Tibial artery (tissue), 4 donors: ENCODE measurements around the gene CDCA3.

Experiments used
- DNase-seq, 2 donors: peaks; one replicate each; pipeline ENCODE4 v3.0.0-alpha.2; 2019
- H3K27ac ChIP-seq, 2 donors: fragments of 200-600 bp; sonication (generic) in 1 of 2; 1 replicate in 1 of 2; 2 replicates in 1 of 2; pipeline ENCODE4 v1.5.1; 2018 to 2019; ENCODE audit warnings: mild to moderate bottlenecking in 1 of 2
- H3K27me3 ChIP-seq, 2 donors: fragments of 200-600 bp; sonication (generic) in 1 of 2; one replicate each; pipeline versions ENCODE4 v1.5.1 to v1.6.0; 2016 to 2019
- H3K36me3 ChIP-seq, 3 donors: fragments of 200-600 bp; sonication (generic) in 2 of 3; one replicate each; pipeline ENCODE4 v1.5.1; 2016 to 2019; ENCODE audit warnings: mild to moderate bottlenecking in 2 of 3
- H3K4me1 ChIP-seq, 4 donors: fragments of 200-600 bp; sonication (generic) in 2 of 4; 1 replicate in 3 of 4; 2 replicates in 1 of 4; pipeline ENCODE4 v1.5.1; 2016 to 2019
- H3K4me3 ChIP-seq, 2 donors: fragments of 200-600 bp; sonication (generic) in 1 of 2; 1 replicate in 1 of 2; 2 replicates in 1 of 2; pipeline ENCODE4 v1.5.1; 2018 to 2019; ENCODE audit warnings: mild to moderate bottlenecking in 2 of 2
- H3K9me3 ChIP-seq, 3 donors: fragments of 200-600 bp; sonication (generic) in 1 of 3; one replicate each; pipeline ENCODE4 v1.5.1; 2016 to 2019
- intact Hi-C: fragments of 100-400 bp; cut with DNase I; formaldehyde crosslinking; loops from one replicate; pipeline ENCODE4 v1.15.0; 2023; ENCODE audit warnings: low total_unique reads
- TF ChIP-seq, protein P1 (sequence below), 2 experiments: fragments of 200-600 bp in 1 of 2; fragments of 450-650 bp in 1 of 2; IDR thresholded peaks; one replicate each; pipeline ENCODE4 v1.5.1; 2017 to 2019; ENCODE audit warnings: antibody characterized with exemption in 2 of 2, mild to moderate bottlenecking in 1 of 2, moderate library complexity in 1 of 2

CDCA3 gene

DNA sequence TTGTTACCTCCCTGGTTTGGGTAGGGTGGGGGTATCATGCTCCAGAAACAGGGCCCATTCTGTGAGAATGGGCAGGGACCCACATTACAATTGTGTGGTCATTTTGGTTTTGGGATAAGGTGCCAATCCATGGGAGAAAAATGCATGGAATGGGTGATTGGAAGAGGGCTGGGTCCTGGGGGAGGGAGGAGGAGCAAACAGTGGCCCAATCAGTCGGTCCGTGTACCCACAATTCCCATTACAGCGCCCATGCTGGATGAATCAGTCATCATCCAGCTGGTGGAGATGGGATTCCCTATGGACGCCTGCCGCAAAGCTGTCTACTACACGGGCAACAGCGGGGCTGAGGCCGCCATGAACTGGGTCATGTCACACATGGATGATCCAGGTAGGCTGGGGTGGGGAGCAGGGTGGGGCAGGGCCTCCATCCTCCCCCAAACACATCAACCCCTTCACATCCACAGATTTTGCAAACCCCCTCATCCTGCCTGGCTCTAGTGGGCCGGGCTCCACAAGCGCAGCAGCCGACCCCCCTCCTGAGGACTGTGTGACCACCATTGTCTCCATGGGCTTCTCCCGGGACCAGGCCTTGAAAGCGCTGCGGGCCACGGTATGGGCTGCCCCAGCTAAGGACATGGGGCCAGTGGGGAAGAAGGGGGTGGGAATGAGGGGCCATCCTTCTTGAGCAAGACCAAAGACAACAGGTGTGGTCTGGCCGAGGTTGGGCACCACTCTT, 12.7 kb upstream of the CDCA3 start:
- no peak for DNase-seq
- Histone ChIP-seq H3K4me1 (peaks cover 0 to 17% (median 14%) of the 10 kb centered on the region in 4 donors), H3K9me3 (no peaks in the 10 kb centered on the region), H3K4me3 (no peak overlapping the region), H3K27ac (no peak overlapping the region), H3K27me3 (no peaks in the 10 kb centered on the region), H3K36me3 (peaks cover 55 to 74% (median 55%) of the 10 kb centered on the region in 3 donors)
- intact Hi-C loops: no loop called here
- TF ChIP-seq, protein P1, sequence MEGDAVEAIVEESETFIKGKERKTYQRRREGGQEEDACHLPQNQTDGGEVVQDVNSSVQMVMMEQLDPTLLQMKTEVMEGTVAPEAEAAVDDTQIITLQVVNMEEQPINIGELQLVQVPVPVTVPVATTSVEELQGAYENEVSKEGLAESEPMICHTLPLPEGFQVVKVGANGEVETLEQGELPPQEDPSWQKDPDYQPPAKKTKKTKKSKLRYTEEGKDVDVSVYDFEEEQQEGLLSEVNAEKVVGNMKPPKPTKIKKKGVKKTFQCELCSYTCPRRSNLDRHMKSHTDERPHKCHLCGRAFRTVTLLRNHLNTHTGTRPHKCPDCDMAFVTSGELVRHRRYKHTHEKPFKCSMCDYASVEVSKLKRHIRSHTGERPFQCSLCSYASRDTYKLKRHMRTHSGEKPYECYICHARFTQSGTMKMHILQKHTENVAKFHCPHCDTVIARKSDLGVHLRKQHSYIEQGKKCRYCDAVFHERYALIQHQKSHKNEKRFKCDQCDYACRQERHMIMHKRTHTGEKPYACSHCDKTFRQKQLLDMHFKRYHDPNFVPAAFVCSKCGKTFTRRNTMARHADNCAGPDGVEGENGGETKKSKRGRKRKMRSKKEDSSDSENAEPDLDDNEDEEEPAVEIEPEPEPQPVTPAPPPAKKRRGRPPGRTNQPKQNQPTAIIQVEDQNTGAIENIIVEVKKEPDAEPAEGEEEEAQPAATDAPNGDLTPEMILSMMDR (IDR thresholded peaks at IDR 0.05): no peak

GRCh38 chr12:6863033-6863432, 11.9 kb upstream of the CDCA3 start:
- H3K4me3 ChIP-seq: no peak overlapping the region
- H3K27ac ChIP-seq: no peak overlapping the region
- DNase-seq: no peak
- TF ChIP-seq, protein P1 (IDR thresholded peaks at IDR 0.05): no peak
- H3K36me3 ChIP-seq: peaks cover 62 to 81% (median 62%) of the 10 kb centered on the region in 3 donors
- intact Hi-C loops: no loop called here
- no peaks in the 10 kb centered on the region for H3K9me3 ChIP-seq
- H3K27me3 ChIP-seq: no peaks in the 10 kb centered on the region
- H3K4me1 ChIP-seq: peaks cover 0 to 12% (median 8%) of the 10 kb centered on the region in 4 donors

DNA sequence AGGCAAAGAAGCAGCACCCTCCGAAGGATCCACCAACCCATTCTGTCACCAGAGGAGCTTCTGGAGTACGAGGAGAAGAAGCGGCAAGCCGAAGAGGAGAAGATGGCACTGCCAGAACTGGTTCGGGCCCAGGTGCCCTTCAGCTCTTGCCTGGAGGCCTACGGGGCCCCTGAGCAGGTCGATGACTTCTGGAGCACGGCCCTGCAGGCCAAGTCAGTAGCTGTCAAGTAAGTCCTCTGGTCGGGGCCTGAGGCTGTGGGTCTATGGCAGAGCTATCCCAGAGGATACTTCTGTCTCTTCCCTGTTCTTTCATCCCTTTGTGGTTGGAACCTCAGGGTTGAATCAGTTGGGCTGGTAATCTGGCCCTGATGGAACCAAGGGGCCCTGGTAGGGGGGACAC, 10.3 kb upstream of the CDCA3 start:
- intact Hi-C loops: no loop called here
- DNase-seq: no peak
- Histone ChIP-seq H3K36me3 (peaks cover 78 to 98% (median 78%) of the 10 kb centered on the region in 3 donors), H3K9me3 (no peaks in the 10 kb centered on the region), H3K27me3 (no peaks in the 10 kb centered on the region), H3K4me1 (peaks cover 0 to 5% (median 2%) of the 10 kb centered on the region in 4 donors), H3K27ac (no peak overlapping the region), H3K4me3 (no peak overlapping the region)
- TF ChIP-seq, protein P1 (IDR thresholded peaks at IDR 0.05): no peak

- intact Hi-C loops: no loop called here
- no peak overlapping the region for H3K27ac ChIP-seq
- no peak for DNase-seq
- H3K4me1 ChIP-seq: peaks cover 0 to under 1% (median 0%) of the 10 kb centered on the region in 4 donors
- TF ChIP-seq, protein P1 (IDR thresholded peaks at IDR 0.05): no peak
- no peak overlapping the region for H3K4me3 ChIP-seq
- H3K27me3 ChIP-seq: no peaks in the 10 kb centered on the region
- no peaks in the 10 kb centered on the region for H3K9me3 ChIP-seq
- peaks cover 83 to 100% (median 83%) of the 10 kb centered on the region in 3 donors for H3K36me3 ChIP-seq
Measured at GRCh38 chr12:6860942-6861341, 9.9 kb upstream of the CDCA3 start.

DNA sequence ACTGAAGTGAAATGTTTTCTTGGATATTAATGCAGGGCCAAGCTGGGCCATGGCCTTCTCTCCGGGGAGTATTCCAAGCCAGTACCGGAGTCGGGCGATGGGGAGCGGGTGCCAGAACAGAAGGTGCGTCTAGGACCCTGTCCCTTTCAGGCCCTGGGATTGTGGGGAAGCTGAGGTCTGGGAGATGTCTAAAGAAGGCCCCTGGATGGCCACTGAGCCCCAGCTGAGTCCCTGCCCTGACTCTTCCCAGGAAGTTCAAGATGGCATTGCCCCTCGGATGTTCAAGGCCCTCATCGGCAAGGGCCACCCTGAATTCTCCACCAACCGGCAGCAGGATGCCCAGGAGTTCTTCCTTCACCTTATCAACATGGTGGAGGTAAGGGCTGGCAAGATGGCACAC, 9.0 kb upstream of the CDCA3 start:
- DNase-seq: no peak
- Histone ChIP-seq H3K4me3 (no peak overlapping the region), H3K9me3 (no peaks in the 10 kb centered on the region), H3K36me3 (peaks cover 87 to 99% (median 90%) of the 10 kb centered on the region in 3 donors), H3K27ac (no peak overlapping the region), H3K27me3 (no peaks in the 10 kb centered on the region), H3K4me1 (peaks cover 0 to under 1% (median 0%) of the 10 kb centered on the region in 4 donors)
- TF ChIP-seq, protein P1 (IDR thresholded peaks at IDR 0.05): no peak
- intact Hi-C loops: no loop called here
